ENCODE measurements around the gene TRIM52.
"Not testable (repeated sequence)": the region's sequence is repeated elsewhere in the genome, so short reads cannot be mapped to it uniquely, and the experiment has no call there.

TRIM52 gene

GRCh38 chr5:181280251-181280762, 19.4 kb upstream of the TRIM52 start:
- H3K4me2 ChIP-seq = no peak overlapping the region
- H3K36me3 ChIP-seq = no peaks in the 10 kb centered on the region
- no peaks in the 10 kb centered on the region for H3K27me3 ChIP-seq
- no peaks in the 10 kb centered on the region for H3K9me3 ChIP-seq (replicated peaks in 1 of 11)
- no peaks in the 10 kb centered on the region for H4K20me1 ChIP-seq
- no peak overlapping the region for H3K9ac ChIP-seq
- H3K4me3 ChIP-seq = no peak overlapping the region
- TF ChIP-seq Cebpa-rat (IDR thresholded peaks at IDR 0.05) = no peak
- no peak overlapping the region for H3K27ac ChIP-seq
- H3K4me1 ChIP-seq = no peaks in the 10 kb centered on the region

- not testable (repeated sequence) for H4K20me1 ChIP-seq; H3K4me1 ChIP-seq; H3K27me3 ChIP-seq; H3K4me3 ChIP-seq; H3K4me2 ChIP-seq; H3K9ac ChIP-seq; H3K9me3 ChIP-seq (replicated peaks in 1 of 11); H3K27ac ChIP-seq
- H3K36me3 ChIP-seq = peaks cover 0 to 11% (median 0%) of the 10 kb centered on the region in 11 experiments; a peak in 3 of 22 replicates
Measured at GRCh38 chr5:181273433-181273744, 12.4 kb upstream of the TRIM52 start.

GRCh38 chr5:181271081-181271480, 10.1 kb upstream of the TRIM52 start:
- no peak overlapping the region for H3K27ac ChIP-seq
- H3K9ac ChIP-seq = no peak overlapping the region
- no peaks in the 10 kb centered on the region for H3K9me3 ChIP-seq (replicated peaks in 1 of 11)
- no peaks in the 10 kb centered on the region for H4K20me1 ChIP-seq
- H3K36me3 ChIP-seq = peaks cover 0 to 11% (median 0%) of the 10 kb centered on the region in 11 experiments; a peak in 3 of 22 replicates
- no peak overlapping the region for H3K4me2 ChIP-seq
- no peak for TF ChIP-seq Cebpa-rat (IDR thresholded peaks at IDR 0.05)
- no peak overlapping the region for H3K4me3 ChIP-seq
- H3K27me3 ChIP-seq = no peaks in the 10 kb centered on the region
- H3K4me1 ChIP-seq = no peaks in the 10 kb centered on the region

- H3K4me3 ChIP-seq; H3K9ac ChIP-seq; H3K4me1 ChIP-seq; H3K4me2 ChIP-seq; H4K20me1 ChIP-seq; H3K9me3 ChIP-seq (replicated peaks in 1 of 11); H3K27ac ChIP-seq; H3K27me3 ChIP-seq: not testable (repeated sequence)
- H3K36me3 ChIP-seq = peaks cover 10 to 33% (median 17%) of the 10 kb centered on the region in 11 experiments
Measured at GRCh38 chr5:181267907-181268306, 7.0 kb upstream of the TRIM52 start.

GRCh38 chr5:181267291-181267904, 6.5 kb upstream of the TRIM52 start:
- H3K4me2 ChIP-seq; H3K9ac ChIP-seq; H4K20me1 ChIP-seq; H3K27me3 ChIP-seq; H3K4me1 ChIP-seq; H3K9me3 ChIP-seq (replicated peaks in 1 of 11); H3K27ac ChIP-seq; H3K4me3 ChIP-seq: not testable (repeated sequence)
- H3K36me3 ChIP-seq = peaks cover 10 to 32% (median 19%) of the 10 kb centered on the region in 11 experiments

GRCh38 chr5:181265092-181265671, 4.2 kb upstream of the TRIM52 start:
- peak overlapping the region in 1 of 11 experiments; percentile 29; a peak in 1 of 22 replicates for H3K9ac ChIP-seq
- H3K27ac ChIP-seq = no peak overlapping the region
- H3K4me1 ChIP-seq = peaks cover 4 to 11% (median 9%) of the 10 kb centered on the region in 10 experiments; a peak in 18 of 20 replicates
- TF ChIP-seq Cebpa-rat (IDR thresholded peaks at IDR 0.05) = no peak
- H3K36me3 ChIP-seq = peaks cover 10 to 32% (median 17%) of the 10 kb centered on the region in 11 experiments
- H3K27me3 ChIP-seq = no peaks in the 10 kb centered on the region
- H3K9me3 ChIP-seq (replicated peaks in 1 of 11) = no peaks in the 10 kb centered on the region
- H3K4me3 ChIP-seq = no peak overlapping the region
- peaks cover 0 to 14% (median 2%) of the 10 kb centered on the region in 11 experiments; a peak in 12 of 22 replicates for H4K20me1 ChIP-seq
- H3K4me2 ChIP-seq = no peak overlapping the region

- Histone ChIP-seq H3K9ac (no peak overlapping the region), H3K4me1 (peaks cover 20 to 26% (median 24%) of the 10 kb centered on the region in 10 experiments), H3K9me3 (replicated peaks in 1 of 11) (no peaks in the 10 kb centered on the region), H3K36me3 (peaks cover 10 to 32% (median 17%) of the 10 kb centered on the region in 11 experiments), H3K27me3 (no peaks in the 10 kb centered on the region), H4K20me1 (peaks cover 8 to 29% (median 18%) of the 10 kb centered on the region in 11 experiments; a peak in 19 of 22 replicates), H3K4me2 (no peak overlapping the region), H3K4me3 (no peak overlapping the region), H3K27ac (no peak overlapping the region)
- TF ChIP-seq Cebpa-rat (IDR thresholded peaks at IDR 0.05) = no peak
Measured at GRCh38 chr5:181263633-181264032, 2.7 kb upstream of the TRIM52 start.

GRCh38 chr5:181261320-181262049, 542 bp upstream of the TRIM52 start:
- H4K20me1 ChIP-seq = peaks cover 28 to 51% (median 39%) of the 10 kb centered on the region in 11 experiments; a peak in 20 of 22 replicates
- peak overlapping the region; percentile 93 to 100 (median 99) for H3K4me2 ChIP-seq
- peak overlapping the region; percentile 73 to 96 (median 92) for H3K4me3 ChIP-seq
- H3K36me3 ChIP-seq = peaks cover 24 to 51% (median 31%) of the 10 kb centered on the region in 11 experiments
- TF ChIP-seq Cebpa-rat (IDR thresholded peaks at IDR 0.05) = no peak
- peak overlapping the region; percentile 98 to 100 (median 100) for H3K27ac ChIP-seq
- H3K4me1 ChIP-seq = peaks cover 37 to 47% (median 44%) of the 10 kb centered on the region in 10 experiments
- no peaks in the 10 kb centered on the region for H3K9me3 ChIP-seq (replicated peaks in 1 of 11)
- H3K9ac ChIP-seq = peak overlapping the region; percentile 99 to 100 (median 100)
- H3K27me3 ChIP-seq = no peaks in the 10 kb centered on the region

DNA sequence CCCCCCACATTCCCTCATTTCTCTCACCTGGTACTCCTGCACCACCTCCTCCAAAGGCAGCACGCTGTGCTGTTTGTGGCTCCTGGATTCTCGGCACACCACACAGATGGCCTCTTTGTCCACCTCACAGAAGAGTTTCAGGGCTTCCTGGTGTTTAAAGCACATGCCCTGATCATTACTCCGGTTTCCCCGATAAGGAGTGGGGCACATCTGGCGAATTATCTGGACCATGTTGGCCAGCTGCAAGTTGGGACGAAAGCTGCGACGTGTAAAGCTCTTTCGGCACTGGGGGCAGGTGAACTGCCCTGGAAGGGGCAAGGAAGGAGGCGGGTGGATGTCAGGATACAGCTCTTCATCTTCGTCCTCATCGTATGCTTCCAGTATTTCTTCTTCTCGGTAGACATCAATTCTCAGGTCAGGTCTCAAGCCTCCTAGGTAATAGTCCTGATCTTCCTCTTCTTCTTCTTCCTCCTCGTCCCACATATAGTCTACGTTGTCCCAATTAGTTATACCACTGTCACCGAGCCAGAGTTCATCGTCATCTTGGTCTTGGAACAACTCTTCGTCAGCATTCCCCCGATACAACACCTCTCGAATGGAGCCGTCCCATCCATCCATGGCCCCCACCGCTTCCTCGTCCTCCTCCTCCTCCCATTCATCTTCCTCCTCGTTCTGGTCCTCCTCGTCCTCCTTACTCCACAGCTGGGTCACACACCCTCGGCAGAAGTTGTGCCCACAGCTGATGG, 796 bp downstream of the TRIM52 start:
- no peaks in the 10 kb centered on the region for H3K9me3 ChIP-seq (replicated peaks in 1 of 11)
- peak overlapping the region; percentile 99 to 100 (median 100) for H3K9ac ChIP-seq
- H3K36me3 ChIP-seq = peaks cover 38 to 58% (median 44%) of the 10 kb centered on the region in 11 experiments
- H3K4me2 ChIP-seq = peak overlapping the region; percentile 93 to 100 (median 99)
- peaks cover 40 to 63% (median 52%) of the 10 kb centered on the region in 11 experiments; a peak in 20 of 22 replicates for H4K20me1 ChIP-seq
- TF ChIP-seq Cebpa-rat (IDR thresholded peaks at IDR 0.05) = no peak
- no peaks in the 10 kb centered on the region for H3K27me3 ChIP-seq
- peaks cover 41 to 60% (median 50%) of the 10 kb centered on the region in 10 experiments for H3K4me1 ChIP-seq
- H3K4me3 ChIP-seq = peak overlapping the region; percentile 73 to 96 (median 92)
- peak overlapping the region; percentile 98 to 100 (median 100) for H3K27ac ChIP-seq
